Activated CD8-positive, alpha-beta memory T cell treated with anti-CD3 and anti-CD28 coated beads, Interleukin-2, amount 10 ng/mL, durations not matched to agents 7 days and 5 days (primary cell): ENCODE results near the gene GNRHR. TPM values are rescaled to one million over a fixed set of nuclear protein-coding genes. Genes with fewer than 3 reads are reported as not detected.
A peak's percentile ranks its signal among the peaks of the same experiment; 100 is the strongest.
"Not testable (repeated sequence)": the region's sequence is repeated elsewhere in the genome, so short reads cannot be mapped to it uniquely, and the experiment has no call there.

Source experiments
- ATAC-seq: fragments of 150-1000 bp; cut with Tn5 transposase; one replicate; pipeline ENCODE4 v1.10.0; 2021; ENCODE audit warnings: moderate library complexity
- CTCF ChIA-PET: fragments of 350-600 bp; sonication (Branson Sonifier 250); formaldehyde crosslinking; loops from one replicate; lab custom pipeline; 2021; ENCODE audit warnings: antibody characterized with exemption; lab: Charles Lee
- DNase-seq: peaks from one replicate; pipeline ENCODE4 v3.0.0-alpha.2; 2020
- H3K27ac Mint-ChIP-seq: one replicate; pipeline ENCODE4 v1.8.0; 2021; ENCODE audit warnings: mild to moderate bottlenecking, mixed read lengths
- H3K27me3 Mint-ChIP-seq: one replicate; pipeline ENCODE4 v1.8.0; 2021; ENCODE audit warnings: mixed read lengths
- H3K36me3 Mint-ChIP-seq: one replicate; pipeline ENCODE4 v1.8.0; 2021; ENCODE audit warnings: mild to moderate bottlenecking, mixed read lengths
- H3K4me1 Mint-ChIP-seq: one replicate; pipeline ENCODE4 v1.8.0; 2021; ENCODE audit warnings: mixed read lengths
- H3K4me3 Mint-ChIP-seq: one replicate; pipeline ENCODE4 v1.8.0; 2021; ENCODE audit warnings: mild to moderate bottlenecking, moderate library complexity, mixed read lengths
- H3K9me3 Mint-ChIP-seq: one replicate; pipeline ENCODE4 v1.8.0; 2022; ENCODE audit warnings: low read depth, mixed read lengths
- total RNA-seq, 2 experiments: library from RNA; stranded (reverse); gene quantifications; one replicate each; pipeline ENCODE4 v1.2.3, GENCODE V29; 2021

GNRHR gene
- total RNA-seq, 2 experiments from 2014 or later: not detected

DNA sequence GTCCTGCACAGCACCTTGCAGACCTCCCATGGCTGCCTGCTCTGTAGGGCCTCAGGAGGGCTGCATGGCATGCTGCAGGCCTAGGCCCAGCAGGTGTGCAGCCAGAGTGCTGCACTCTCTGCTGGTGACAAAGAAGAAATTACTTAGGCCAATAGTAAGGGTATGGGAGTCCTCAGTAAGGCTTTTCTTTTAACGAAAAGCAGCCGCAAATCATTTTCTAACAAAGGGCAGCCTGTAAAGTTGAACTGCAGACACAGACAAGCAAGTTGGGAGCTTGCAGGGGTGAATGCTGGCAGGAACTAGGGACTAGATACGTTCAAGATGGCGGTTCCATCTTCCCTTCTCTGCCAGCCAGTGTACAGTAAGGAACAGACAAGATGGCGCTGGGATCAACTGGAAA lies 30.8 kb downstream of the GNRHR start:
- Mint-ChIP-seq H3K36me3 (peaks cover 34% of the 10 kb centered on the region), H3K27ac (no peak overlapping the region), H3K9me3 (peaks cover 5% of the 10 kb centered on the region), H3K27me3 (no peaks in the 10 kb centered on the region), H3K4me3 (no peak overlapping the region), H3K4me1 (peaks cover 13% of the 10 kb centered on the region)
- DNase-seq (no peak), ATAC-seq (no peak)
- CTCF ChIA-PET: interaction anchor here (1.7 kb wide), 1 partner anchor 22 kb away, joined by 5 read pairs; no protein-coding TSS in a partner anchor

DNA sequence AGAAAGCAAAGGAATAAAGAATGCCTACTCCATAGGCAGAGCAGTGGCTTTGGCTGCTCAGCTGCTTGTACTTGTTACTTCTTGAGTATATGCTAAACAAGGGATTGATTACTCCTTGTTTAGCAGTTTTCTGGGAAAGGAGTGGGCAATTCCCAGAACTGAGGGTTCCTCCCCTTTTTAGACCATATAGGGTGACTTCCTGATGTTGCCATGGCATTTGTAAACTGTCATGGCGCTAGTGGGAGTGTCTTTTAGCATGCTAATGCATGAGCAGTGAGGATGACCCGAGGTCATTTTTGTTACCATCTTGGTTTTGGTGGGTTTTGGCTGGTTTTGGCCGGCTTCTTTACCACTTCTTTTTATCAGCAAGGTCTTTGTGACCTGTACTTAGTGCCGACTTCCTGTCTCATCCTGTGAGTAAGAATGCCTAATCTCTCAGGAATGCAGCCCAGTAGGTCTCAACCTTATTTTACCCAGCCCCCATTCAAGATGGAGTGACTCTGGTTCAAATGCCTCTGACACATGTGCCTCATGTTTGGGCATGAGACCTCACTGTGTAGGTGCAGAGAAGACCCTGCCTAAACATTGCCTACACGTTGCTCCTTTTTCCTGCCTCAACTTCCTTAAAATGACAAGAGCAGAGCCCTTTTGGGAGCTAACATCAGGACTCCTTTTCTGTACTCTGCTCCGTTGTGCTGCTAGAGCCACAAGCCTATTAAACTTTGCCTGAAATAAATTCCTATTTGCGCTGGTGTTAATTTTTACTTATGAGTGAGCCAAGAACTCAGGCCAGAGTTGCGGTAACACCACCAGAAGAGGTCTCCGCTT lies 32.2 kb downstream of the GNRHR start:
- Mint-ChIP-seq H3K27me3 (no peaks in the 10 kb centered on the region), H3K9me3 (no peaks in the 10 kb centered on the region), H3K36me3 (peaks cover 35% of the 10 kb centered on the region), H3K4me3 (no peak overlapping the region), H3K27ac (no peak overlapping the region), H3K4me1 (peaks cover 8% of the 10 kb centered on the region)
- DNase-seq (no peak), ATAC-seq (no peak)
- CTCF ChIA-PET: no interaction called here

DNA sequence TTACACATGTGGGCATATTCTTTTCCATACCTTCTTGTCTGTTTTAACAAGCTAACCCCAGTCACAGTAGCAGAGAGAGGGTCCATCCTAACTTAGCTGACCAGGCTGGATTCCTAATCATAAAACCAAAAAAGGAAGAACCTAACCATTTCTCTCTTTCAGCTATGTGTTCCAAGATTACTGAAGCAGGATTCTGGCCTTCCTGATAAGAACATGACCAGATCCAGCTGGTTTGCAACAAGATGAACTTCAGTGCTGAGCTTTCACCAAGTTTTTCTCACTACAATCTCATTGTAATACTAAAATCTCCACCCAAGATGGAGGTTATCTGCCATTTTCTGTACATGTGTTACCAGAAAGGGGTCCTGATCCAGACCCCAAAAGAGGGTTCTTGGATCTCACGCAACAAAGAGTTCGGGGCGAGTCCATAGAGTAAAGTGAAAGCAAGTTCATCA lies 32.8 kb downstream of the GNRHR start:
- Mint-ChIP-seq H3K9me3 (no peaks in the 10 kb centered on the region), H3K27ac (no peak overlapping the region)

DNA sequence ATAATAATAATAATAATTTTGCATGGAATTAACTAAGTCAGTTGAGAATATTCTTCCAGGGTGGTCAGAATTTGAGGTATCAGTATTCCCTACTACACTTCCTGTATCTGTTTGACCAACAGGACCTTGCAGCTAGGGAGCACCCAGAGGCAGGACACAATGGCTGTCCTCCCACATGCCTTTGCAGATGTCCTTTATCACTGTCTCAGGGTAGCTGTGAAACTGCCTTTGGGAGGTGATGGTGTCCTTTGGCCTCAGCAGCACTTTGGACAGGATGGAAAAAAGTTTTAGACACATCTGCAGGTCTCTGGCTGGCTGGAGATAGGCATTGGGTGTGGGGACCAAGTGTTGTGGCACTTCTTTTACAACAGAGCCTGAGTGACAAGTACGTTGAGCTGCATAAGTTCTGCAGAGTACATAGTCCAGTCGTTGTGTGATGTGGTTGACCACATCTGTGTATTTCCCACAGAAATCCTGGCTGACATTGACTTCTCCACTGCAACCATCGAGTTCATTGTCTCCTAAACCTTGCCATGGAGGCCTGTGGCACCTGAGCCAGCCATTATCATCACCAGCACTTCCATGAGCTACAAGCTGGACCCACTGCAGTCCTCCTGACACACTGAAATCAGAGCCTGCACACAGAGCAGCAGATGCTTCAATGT lies 34.1 kb downstream of the GNRHR start:
- CTCF ChIA-PET: interaction anchor here (1.4 kb wide), 1 partner anchor 27 kb away, joined by 5 read pairs; no protein-coding TSS in a partner anchor
- ATAC-seq (no peak), DNase-seq (no peak)
- Mint-ChIP-seq H3K4me1 (peaks cover 4% of the 10 kb centered on the region), H3K9me3 (no peaks in the 10 kb centered on the region), H3K27me3 (no peaks in the 10 kb centered on the region), H3K36me3 (peaks cover 39% of the 10 kb centered on the region), H3K27ac (no peak overlapping the region), H3K4me3 (no peak overlapping the region)

More for the DNA sequence above, 32.8 kb downstream of the GNRHR start:
- ATAC-seq: no peak
- no peak for DNase-seq
- Mint-ChIP-seq H3K27me3 (no peaks in the 10 kb centered on the region), H3K4me1 (peaks cover 4% of the 10 kb centered on the region), H3K36me3 (peaks cover 38% of the 10 kb centered on the region), H3K4me3 (no peak overlapping the region)
- CTCF ChIA-PET: no interaction called here

DNA sequence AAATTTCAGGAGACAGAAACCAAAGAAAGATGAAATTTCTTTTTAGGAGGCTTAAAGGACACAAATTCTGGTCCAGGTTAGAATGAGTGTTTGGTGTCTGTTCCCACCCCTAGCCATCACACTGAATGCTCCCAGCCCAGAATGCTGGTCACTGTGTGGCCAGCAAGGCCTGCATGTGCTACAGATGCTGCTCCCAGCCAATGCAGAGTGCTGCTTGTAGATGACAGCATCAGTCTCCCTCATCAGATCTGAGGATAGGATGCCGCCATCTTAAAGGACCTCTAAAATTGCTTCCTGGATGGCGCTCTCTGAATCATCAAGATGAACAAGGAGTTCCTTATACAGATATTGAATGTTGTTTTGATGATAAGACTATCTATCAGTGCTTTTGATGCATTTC lies 35.3 kb downstream of the GNRHR start:
- Mint-ChIP-seq H3K4me1 (peaks cover 13% of the 10 kb centered on the region), H3K27me3 (no peaks in the 10 kb centered on the region), H3K9me3 (no peaks in the 10 kb centered on the region), H3K27ac (no peak overlapping the region), H3K36me3 (peaks cover 44% of the 10 kb centered on the region), H3K4me3 (no peak overlapping the region)
- ATAC-seq (no peak), DNase-seq (no peak)
- CTCF ChIA-PET: no interaction called here

DNA sequence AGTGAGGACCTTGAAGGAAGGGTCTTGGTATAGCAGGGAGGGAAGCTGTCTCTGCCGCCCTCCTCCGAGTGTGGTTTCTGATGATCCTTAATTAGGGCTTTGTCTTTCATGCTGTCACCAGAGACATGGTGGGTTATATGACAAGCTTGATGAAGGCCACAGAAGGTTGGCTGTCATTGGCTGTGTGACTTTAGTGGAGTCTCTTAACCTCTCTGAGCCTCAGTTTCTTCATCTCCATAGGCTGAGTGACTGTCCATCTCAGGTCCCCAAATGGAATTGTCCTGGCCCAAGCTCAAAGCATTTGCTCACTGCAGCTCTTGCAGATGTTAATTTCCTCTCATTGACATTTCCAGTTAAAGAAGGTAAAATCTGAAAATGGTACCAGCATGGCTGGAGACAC lies 36.6 kb downstream of the GNRHR start:
- H3K4me3 Mint-ChIP-seq: no peak overlapping the region
- H3K27me3 Mint-ChIP-seq: no peaks in the 10 kb centered on the region
- CTCF ChIA-PET: interaction anchor here (1.0 kb wide), 1 partner anchor 53 kb away, joined by 3 read pairs; no protein-coding TSS in a partner anchor
- H3K4me1 Mint-ChIP-seq: peaks cover 18% of the 10 kb centered on the region
- H3K27ac Mint-ChIP-seq: no peak overlapping the region
- H3K9me3 Mint-ChIP-seq: no peaks in the 10 kb centered on the region
- no peak for ATAC-seq
- no peak for DNase-seq
- H3K36me3 Mint-ChIP-seq: peaks cover 44% of the 10 kb centered on the region

DNA sequence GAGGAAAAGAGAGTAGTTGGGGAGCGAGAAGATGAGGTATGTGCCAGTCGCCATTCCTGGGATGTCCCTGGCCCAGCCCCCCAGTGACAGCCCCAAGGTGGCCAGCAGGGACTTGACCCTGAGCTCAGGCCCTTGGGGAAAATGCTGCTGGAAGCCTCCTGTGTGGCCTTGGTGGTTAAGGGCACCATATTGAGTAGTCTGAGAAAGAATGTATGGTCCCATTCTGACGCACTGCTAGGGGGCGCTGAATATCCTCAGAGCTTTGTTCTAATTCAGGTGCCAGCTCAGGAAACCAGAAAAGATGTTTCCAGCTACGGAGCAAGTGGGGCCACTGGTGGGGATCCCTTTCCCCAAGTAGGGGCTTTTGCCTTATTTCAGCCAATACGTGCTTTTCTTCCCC lies 39.2 kb downstream of the GNRHR start:
- Mint-ChIP-seq H3K9me3 (no peaks in the 10 kb centered on the region), H3K36me3 (peaks cover 21% of the 10 kb centered on the region), H3K27ac (no peak overlapping the region), H3K27me3 (no peaks in the 10 kb centered on the region), H3K4me1 (peaks cover 16% of the 10 kb centered on the region), H3K4me3 (no peak overlapping the region)
- ATAC-seq (no peak), DNase-seq (no peak)
- CTCF ChIA-PET: interaction anchor here (1.3 kb wide), 1 partner anchor 32 kb away, joined by 5 read pairs; no protein-coding TSS in a partner anchor

DNA sequence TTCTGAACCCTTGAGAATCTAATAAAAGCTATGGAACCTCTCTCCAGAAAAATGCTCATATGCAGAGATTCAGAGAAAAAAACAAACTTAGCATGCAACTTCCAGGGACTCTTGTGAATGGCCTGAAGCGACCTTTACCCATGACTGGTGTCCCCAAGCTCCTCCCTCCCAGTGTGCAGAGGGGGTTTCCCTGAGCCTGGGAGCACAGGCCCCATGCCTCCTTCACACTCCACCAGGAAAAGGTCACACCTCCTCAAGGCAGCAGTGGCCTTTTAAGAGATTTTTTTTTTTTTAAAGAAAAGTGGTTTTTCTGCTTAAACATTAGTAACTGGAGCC lies 40.0 kb downstream of the GNRHR start:
- H3K4me3 Mint-ChIP-seq: no peak overlapping the region

DNA sequence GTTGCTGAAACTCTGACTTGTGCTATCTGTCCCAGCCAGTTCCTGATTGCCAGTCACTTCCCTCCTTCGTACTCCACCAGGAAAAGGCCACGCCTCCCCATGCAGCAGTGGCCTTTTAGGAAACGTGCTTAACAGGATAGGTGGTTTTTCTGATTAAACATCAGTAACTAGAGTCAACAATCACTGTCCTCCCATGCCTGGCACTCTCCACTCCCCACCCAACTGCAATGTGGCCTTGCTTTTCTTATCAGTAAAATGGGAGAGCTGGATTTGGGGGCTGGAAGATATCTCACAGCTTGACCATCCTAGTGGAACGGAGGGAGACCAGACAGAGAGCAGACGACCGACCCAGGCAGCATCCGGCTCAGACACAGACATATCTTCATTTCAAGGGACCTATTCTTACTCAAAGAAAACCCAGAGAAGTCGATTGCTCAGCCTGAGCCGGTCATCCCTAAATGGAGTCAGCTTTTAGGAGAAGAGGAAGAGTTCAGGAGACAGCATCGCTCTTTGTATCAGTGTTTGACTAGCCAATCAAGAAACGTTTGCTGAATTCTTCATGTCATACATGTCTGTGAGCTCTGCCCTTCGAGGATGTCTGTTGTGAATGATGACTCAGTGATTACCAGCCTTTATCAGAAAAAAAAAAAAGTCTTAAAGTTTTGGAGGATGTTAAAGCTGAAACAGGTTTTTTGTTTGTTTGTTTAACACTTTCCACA lies 40.5 kb downstream of the GNRHR start:
- no peak overlapping the region for H3K4me3 Mint-ChIP-seq

More for the DNA sequence above, 40.0 kb downstream of the GNRHR start:
- H3K4me1 Mint-ChIP-seq: peaks cover 16% of the 10 kb centered on the region
- peaks cover 27% of the 10 kb centered on the region for H3K36me3 Mint-ChIP-seq
- CTCF ChIA-PET: interaction anchor here (1.3 kb wide), 1 partner anchor 32 kb away, joined by 5 read pairs; no protein-coding TSS in a partner anchor
- no peaks in the 10 kb centered on the region for H3K9me3 Mint-ChIP-seq
- ATAC-seq: no peak
- H3K27ac Mint-ChIP-seq: peak overlapping the region; percentile 39
- H3K27me3 Mint-ChIP-seq: no peaks in the 10 kb centered on the region
- DNase-seq: no peak

DNA sequence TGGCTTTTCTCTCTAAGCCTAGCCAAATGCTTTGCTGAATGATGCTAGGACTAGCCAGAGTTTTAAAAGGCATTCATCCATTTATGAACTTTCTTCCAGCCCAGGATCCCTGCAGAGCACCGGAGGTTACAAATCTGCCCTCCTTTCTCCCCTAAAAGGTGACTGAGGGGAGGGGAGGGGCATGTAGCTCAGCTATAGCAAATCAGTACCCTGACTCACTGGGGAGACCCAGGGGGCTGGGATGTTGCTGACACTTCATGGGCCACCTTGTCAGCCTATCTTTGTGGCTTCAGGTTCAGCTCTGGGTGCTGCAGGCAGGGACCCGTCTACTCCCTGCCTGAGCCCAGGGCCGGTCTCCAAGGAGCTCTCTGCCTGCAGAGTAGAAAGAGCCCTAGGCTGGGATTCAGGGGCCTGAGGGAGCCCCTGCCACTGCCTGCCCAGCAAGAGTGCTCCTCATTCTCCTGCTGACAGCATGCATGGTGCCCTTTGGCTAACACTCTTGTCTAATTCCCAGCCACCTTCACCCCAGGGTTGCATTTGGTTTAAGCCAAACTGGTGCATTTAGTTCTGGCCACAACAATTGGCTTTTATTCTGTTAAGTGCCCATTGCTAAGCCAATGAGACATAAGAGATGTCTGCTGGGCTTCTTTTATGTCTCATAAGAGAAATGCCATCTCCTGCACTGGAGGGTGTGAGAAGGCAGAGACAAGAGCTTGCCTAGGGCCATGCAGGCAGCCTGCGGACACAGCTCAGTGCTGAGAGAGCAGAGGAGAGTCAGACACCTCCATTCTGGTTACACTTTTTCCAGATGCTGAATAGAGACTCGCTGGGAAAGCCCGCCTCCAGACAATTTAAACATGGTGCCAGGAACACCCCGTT lies 41.3 kb downstream of the GNRHR start:
- Mint-ChIP-seq H3K9me3 (no peaks in the 10 kb centered on the region), H3K4me1 (peaks cover 16% of the 10 kb centered on the region), H3K27me3 (no peaks in the 10 kb centered on the region), H3K27ac (no peak overlapping the region), H3K4me3 (no peak overlapping the region), H3K36me3 (peaks cover 36% of the 10 kb centered on the region)
- no peak for DNase-seq
- CTCF ChIA-PET: interaction anchor here (0.7 kb wide), 1 partner anchor 33 kb away, joined by 3 read pairs; no protein-coding TSS in a partner anchor
- ATAC-seq: no peak

More for the DNA sequence above, 40.5 kb downstream of the GNRHR start:
- ATAC-seq (no peak), DNase-seq (no peak)
- H3K9me3 Mint-ChIP-seq: no peaks in the 10 kb centered on the region
- CTCF ChIA-PET: interaction anchor here (1.3 kb wide), 1 partner anchor 33 kb away, joined by 5 read pairs; no protein-coding TSS in a partner anchor
- peaks cover 16% of the 10 kb centered on the region for H3K4me1 Mint-ChIP-seq
- peak overlapping the region; percentile 63 for H3K27ac Mint-ChIP-seq
- H3K27me3 Mint-ChIP-seq: no peaks in the 10 kb centered on the region
- peaks cover 29% of the 10 kb centered on the region for H3K36me3 Mint-ChIP-seq

DNA sequence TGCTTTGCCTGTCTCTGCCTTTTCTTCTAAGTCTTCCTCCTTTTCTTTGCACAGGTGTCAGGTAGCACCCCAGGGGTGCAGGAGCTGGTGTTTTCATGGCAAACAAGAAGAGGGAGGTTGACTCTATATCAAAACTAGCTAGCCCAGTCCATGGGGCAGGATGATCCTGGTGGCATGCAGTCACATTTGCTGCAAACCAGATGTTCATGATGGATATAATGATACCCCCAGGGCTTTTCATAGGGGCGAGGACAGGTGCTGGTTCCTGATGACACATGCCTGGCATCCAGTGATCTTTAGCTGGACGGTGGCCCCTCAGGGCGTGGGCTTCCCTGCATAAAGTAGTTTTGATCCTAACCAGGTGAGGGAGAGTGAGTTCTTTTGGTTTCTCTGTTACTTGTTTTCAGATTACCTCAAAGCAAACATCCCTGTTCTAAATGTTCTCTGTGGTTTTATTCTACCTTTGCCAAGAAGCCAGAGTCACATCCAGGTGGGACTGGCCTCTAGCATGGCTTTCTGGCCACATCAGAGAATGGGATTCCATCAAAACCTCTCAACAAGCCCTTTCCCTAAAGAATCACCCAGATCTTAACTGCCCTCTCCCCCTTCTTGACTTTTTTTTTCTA lies 42.1 kb downstream of the GNRHR start:
- ATAC-seq (no peak), DNase-seq (no peak)
- H3K4me1 Mint-ChIP-seq: peaks cover 16% of the 10 kb centered on the region
- no peaks in the 10 kb centered on the region for H3K9me3 Mint-ChIP-seq
- H3K4me3 Mint-ChIP-seq: no peak overlapping the region
- no peaks in the 10 kb centered on the region for H3K27me3 Mint-ChIP-seq
- CTCF ChIA-PET: interaction anchor here (0.7 kb wide), 1 partner anchor 34 kb away, joined by 3 read pairs; no protein-coding TSS in a partner anchor
- H3K36me3 Mint-ChIP-seq: peaks cover 37% of the 10 kb centered on the region
- no peak overlapping the region for H3K27ac Mint-ChIP-seq

DNA sequence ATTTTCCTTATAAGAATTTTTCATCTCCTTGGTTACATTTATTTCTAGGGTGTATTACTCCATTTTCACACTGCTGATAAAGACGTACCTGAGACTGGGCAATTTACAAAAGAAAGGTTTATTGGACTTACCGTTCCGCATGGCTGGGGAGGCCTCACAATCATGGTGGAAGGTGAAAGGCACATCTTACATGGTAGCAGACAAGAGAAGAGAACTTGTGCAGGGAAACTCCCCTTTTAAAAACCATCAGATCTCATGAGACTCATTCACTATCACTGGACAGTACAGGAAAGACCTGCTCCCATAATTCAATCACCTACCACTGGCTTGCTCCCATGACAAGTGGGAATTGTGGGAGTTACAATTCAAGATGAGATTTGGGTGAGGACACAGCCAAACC lies 47.5 kb downstream of the GNRHR start:
- peaks cover 36% of the 10 kb centered on the region for H3K4me1 Mint-ChIP-seq

More for the DNA sequence above, 47.5 kb downstream of the GNRHR start:
- CTCF ChIA-PET, H3K27ac Mint-ChIP-seq, H3K4me3 Mint-ChIP-seq, DNase-seq, ATAC-seq, H3K27me3 Mint-ChIP-seq: not testable (repeated sequence)
- H3K36me3 Mint-ChIP-seq: peaks cover 62% of the 10 kb centered on the region
- H3K9me3 Mint-ChIP-seq: peaks cover 14% of the 10 kb centered on the region
